RWPE2 (cell line): ENCODE data around the gene ZNF777.
"Not testable (repeated sequence)": the region's sequence is repeated elsewhere in the genome, so short reads cannot be mapped to it uniquely, and the experiment has no call there.

Experiments used
- ATAC-seq: fragments of 200-7000 bp; cut with Tn5 transposase; 3 replicates; pipeline ENCODE4 v1.9.1; 2021; ENCODE audit warnings: low read depth
- DNase-seq: peaks from one replicate; pipeline ENCODE4 v3.0.0-alpha.2; 2020; ENCODE audit warnings: low spot score
- H3K27ac ChIP-seq: fragments of 450-650 bp; 2 replicates; pipeline ENCODE4 v1.5.1; 2017; ENCODE audit warnings: mild to moderate bottlenecking; ENCODE audit not compliant: poor library complexity, severe bottlenecking
- H3K27me3 ChIP-seq: fragments of 250-450 bp; sonication (Bioruptor Pico); 2 replicates; pipeline ENCODE4 v1.5.1; 2021; ENCODE audit warnings: mild to moderate bottlenecking, moderate library complexity; ENCODE audit not compliant: insufficient read depth, poor library complexity, severe bottlenecking
- H3K36me3 ChIP-seq: fragments of 250-450 bp; sonication (Bioruptor Pico); 2 replicates; pipeline ENCODE4 v1.5.1; 2020; ENCODE audit warnings: low read depth, mild to moderate bottlenecking, moderate library complexity
- H3K4me1 ChIP-seq: fragments of 250-450 bp; sonication (Bioruptor Pico); 2 replicates; pipeline ENCODE4 v1.5.1; 2021; ENCODE audit warnings: mild to moderate bottlenecking, moderate library complexity; ENCODE audit not compliant: insufficient read depth, poor library complexity, severe bottlenecking
- H3K4me3 ChIP-seq: fragments of 250-450 bp; sonication (Bioruptor Pico); 2 replicates; pipeline ENCODE4 v1.5.1; 2021; ENCODE audit warnings: mild to moderate bottlenecking, moderate library complexity; ENCODE audit not compliant: severe bottlenecking
- H3K9me3 ChIP-seq: fragments of 250-450 bp; sonication (Bioruptor Pico); 2 replicates; pipeline ENCODE4 v1.5.1; 2021; ENCODE audit warnings: mild to moderate bottlenecking, moderate library complexity; ENCODE audit not compliant: severe bottlenecking
- CTCF ChIP-seq: fragments of 450-650 bp; IDR thresholded peaks from one replicate; pipeline ENCODE4 v1.5.1; 2017; ENCODE audit warnings: mild to moderate bottlenecking, moderate library complexity; ENCODE audit not compliant: poor library complexity, severe bottlenecking

The ZNF777 gene

GRCh38 chr7:149409895-149410294 is 51.0 kb downstream of the ZNF777 start:
- Histone ChIP-seq H3K4me3 (no peak overlapping the region), H3K27ac (no peak overlapping the region), H3K27me3 (peaks cover 3% of the 10 kb centered on the region), H3K36me3 (no peaks in the 10 kb centered on the region), H3K4me1 (no peaks in the 10 kb centered on the region), H3K9me3 (no peaks in the 10 kb centered on the region)
- TF ChIP-seq CTCF, result no peak
- no peak for ATAC-seq
- DNase-seq, result no peak

GRCh38 chr7:149404825-149405224 is 56.0 kb downstream of the ZNF777 start:
- DNase-seq (no peak), ATAC-seq (no peak)
- H3K4me1 ChIP-seq, result no peaks in the 10 kb centered on the region
- H3K36me3 ChIP-seq, result no peaks in the 10 kb centered on the region
- TF ChIP-seq CTCF, result no peak
- H3K9me3 ChIP-seq, result no peaks in the 10 kb centered on the region
- H3K27me3 ChIP-seq, result no peaks in the 10 kb centered on the region
- H3K4me3 ChIP-seq, result no peak overlapping the region
- H3K27ac ChIP-seq, result no peak overlapping the region

GRCh38 chr7:149404396-149404795 is 56.5 kb downstream of the ZNF777 start:
- TF ChIP-seq CTCF, result no peak
- Histone ChIP-seq H3K27me3 (no peaks in the 10 kb centered on the region), H3K36me3 (no peaks in the 10 kb centered on the region), H3K9me3 (no peaks in the 10 kb centered on the region), H3K27ac (no peak overlapping the region), H3K4me3 (no peak overlapping the region), H3K4me1 (no peaks in the 10 kb centered on the region)
- DNase-seq, result no peak
- no peak for ATAC-seq

GRCh38 chr7:149398195-149398820 is 62.6 kb downstream of the ZNF777 start:
- no peak overlapping the region for H3K4me3 ChIP-seq
- no peak overlapping the region for H3K27ac ChIP-seq
- no peaks in the 10 kb centered on the region for H3K27me3 ChIP-seq
- no peaks in the 10 kb centered on the region for H3K36me3 ChIP-seq
- no peaks in the 10 kb centered on the region for H3K9me3 ChIP-seq
- no peaks in the 10 kb centered on the region for H3K4me1 ChIP-seq
- TF ChIP-seq CTCF, result no peak
- no peak for ATAC-seq
- no peak for DNase-seq

- Histone ChIP-seq H3K27ac (no peak overlapping the region), H3K36me3 (no peaks in the 10 kb centered on the region), H3K4me1 (no peaks in the 10 kb centered on the region), H3K4me3 (no peak overlapping the region), H3K27me3 (no peaks in the 10 kb centered on the region), H3K9me3 (no peaks in the 10 kb centered on the region)
- DNase-seq (no peak), ATAC-seq (no peak)
- TF ChIP-seq CTCF, result no peak
Observed at GRCh38 chr7:149397470-149398043, 63.3 kb downstream of the ZNF777 start.

- H3K4me1 ChIP-seq, DNase-seq, H3K27ac ChIP-seq, H3K4me3 ChIP-seq, H3K9me3 ChIP-seq, H3K27me3 ChIP-seq, H3K36me3 ChIP-seq: not testable (repeated sequence)
- ATAC-seq, result peak; percentile 50; the same call in 1 of the 3 replicates
Observed at GRCh38 chr7:149388550-149389335, 72.1 kb downstream of the ZNF777 start.

GRCh38 chr7:149386514-149386913 is 74.3 kb downstream of the ZNF777 start:
- not testable (repeated sequence) for H3K27ac ChIP-seq

More at GRCh38 chr7:149386514-149386913, 74.3 kb downstream of the ZNF777 start:
- not testable (repeated sequence) for H3K9me3 ChIP-seq, H3K4me1 ChIP-seq, H3K27me3 ChIP-seq, DNase-seq, H3K4me3 ChIP-seq, ATAC-seq, H3K36me3 ChIP-seq
